Measurements from ENCODE around the gene TPP1. TPM values are rescaled to one million over a fixed set of nuclear protein-coding genes. Genes with fewer than 3 reads are reported as not detected.

The TPP1 gene
- total and polyA plus RNA-seq, 9 of the 15 experiments (the other 6 are each of a cell fraction or from before 2014, with no cell fraction given), result 7.5 to 75.8 (median 15.7) TPM

- TF ChIP-seq, protein P1, sequence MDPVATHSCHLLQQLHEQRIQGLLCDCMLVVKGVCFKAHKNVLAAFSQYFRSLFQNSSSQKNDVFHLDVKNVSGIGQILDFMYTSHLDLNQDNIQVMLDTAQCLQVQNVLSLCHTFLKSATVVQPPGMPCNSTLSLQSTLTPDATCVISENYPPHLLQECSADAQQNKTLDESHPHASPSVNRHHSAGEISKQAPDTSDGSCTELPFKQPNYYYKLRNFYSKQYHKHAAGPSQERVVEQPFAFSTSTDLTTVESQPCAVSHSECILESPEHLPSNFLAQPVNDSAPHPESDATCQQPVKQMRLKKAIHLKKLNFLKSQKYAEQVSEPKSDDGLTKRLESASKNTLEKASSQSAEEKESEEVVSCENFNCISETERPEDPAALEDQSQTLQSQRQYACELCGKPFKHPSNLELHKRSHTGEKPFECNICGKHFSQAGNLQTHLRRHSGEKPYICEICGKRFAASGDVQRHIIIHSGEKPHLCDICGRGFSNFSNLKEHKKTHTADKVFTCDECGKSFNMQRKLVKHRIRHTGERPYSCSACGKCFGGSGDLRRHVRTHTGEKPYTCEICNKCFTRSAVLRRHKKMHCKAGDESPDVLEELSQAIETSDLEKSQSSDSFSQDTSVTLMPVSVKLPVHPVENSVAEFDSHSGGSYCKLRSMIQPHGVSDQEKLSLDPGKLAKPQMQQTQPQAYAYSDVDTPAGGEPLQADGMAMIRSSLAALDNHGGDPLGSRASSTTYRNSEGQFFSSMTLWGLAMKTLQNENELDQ (CRISPR knock-in tag; IDR thresholded peaks at IDR 0.05; ENCODE audit: borderline replicate concordance), result 0 out of 2 replicates have a peak, but pooled peaks have one; percentile 69
- TF ChIP-seq PBX2 (CRISPR knock-in tag; IDR thresholded peaks at IDR 0.05; ENCODE audit: low read depth), result no peak
- TF ChIP-seq PBX2 (tag; conservative IDR thresholded peaks at IDR 0.05; ENCODE audit: low read depth), result no peak; the same call in 1 of the 2 replicates
- TF ChIP-seq DMBX1 (CRISPR knock-in tag; IDR thresholded peaks at IDR 0.05; ENCODE audit: borderline replicate concordance), result no peak
- peak; percentile 92 for TF ChIP-seq MAX (CRISPR knock-in tag; IDR thresholded peaks at IDR 0.05)
- TF ChIP-seq, protein P2, sequence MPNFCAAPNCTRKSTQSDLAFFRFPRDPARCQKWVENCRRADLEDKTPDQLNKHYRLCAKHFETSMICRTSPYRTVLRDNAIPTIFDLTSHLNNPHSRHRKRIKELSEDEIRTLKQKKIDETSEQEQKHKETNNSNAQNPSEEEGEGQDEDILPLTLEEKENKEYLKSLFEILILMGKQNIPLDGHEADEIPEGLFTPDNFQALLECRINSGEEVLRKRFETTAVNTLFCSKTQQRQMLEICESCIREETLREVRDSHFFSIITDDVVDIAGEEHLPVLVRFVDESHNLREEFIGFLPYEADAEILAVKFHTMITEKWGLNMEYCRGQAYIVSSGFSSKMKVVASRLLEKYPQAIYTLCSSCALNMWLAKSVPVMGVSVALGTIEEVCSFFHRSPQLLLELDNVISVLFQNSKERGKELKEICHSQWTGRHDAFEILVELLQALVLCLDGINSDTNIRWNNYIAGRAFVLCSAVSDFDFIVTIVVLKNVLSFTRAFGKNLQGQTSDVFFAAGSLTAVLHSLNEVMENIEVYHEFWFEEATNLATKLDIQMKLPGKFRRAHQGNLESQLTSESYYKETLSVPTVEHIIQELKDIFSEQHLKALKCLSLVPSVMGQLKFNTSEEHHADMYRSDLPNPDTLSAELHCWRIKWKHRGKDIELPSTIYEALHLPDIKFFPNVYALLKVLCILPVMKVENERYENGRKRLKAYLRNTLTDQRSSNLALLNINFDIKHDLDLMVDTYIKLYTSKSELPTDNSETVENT (CRISPR knock-in tag; IDR thresholded peaks at IDR 0.05), result peak; percentile 96
- peak; percentile 35; the same call in 1 of the 2 replicates for TF ChIP-seq KLF13 (tag; IDR thresholded peaks at IDR 0.05; ENCODE audit: borderline replicate concordance, low read depth)
- TF ChIP-seq TFAM (CRISPR knock-in tag; conservative IDR thresholded peaks at IDR 0.05), result no peak
- TF ChIP-seq ZNF444 (CRISPR knock-in tag; IDR thresholded peaks at IDR 0.05), result no peak
- 0 out of 2 replicates have a peak, but pooled peaks have one; percentile 7 for TF ChIP-seq SMARCA4 (IDR thresholded peaks at IDR 0.05)
- peak; percentile 94 for TF ChIP-seq SNIP1 (IDR thresholded peaks at IDR 0.05; ENCODE audit: low read depth)
- TF ChIP-seq NFE2L1 (tag; IDR thresholded peaks at IDR 0.05; ENCODE audit: borderline replicate concordance, low read depth), result no peak
- TF ChIP-seq ZBTB2 (IDR thresholded peaks at IDR 0.05), result peak; percentile 31; the same call in 1 of the 2 replicates
- no peak; the same call in 1 of the 2 replicates for TF ChIP-seq TEAD4 (IDR thresholded peaks at IDR 0.05; ENCODE audit: low read length)
- no peak for TF ChIP-seq TEAD4 (CRISPR knock-in tag; IDR thresholded peaks at IDR 0.05; ENCODE audit: borderline replicate concordance)
- peak; percentile 48 for TF ChIP-seq POLR2B (IDR thresholded peaks at IDR 0.05; ENCODE audit: low read depth, partially characterized antibody)
Measured at GRCh38 chr11:6603287-6604080, 15.7 kb downstream of the TPP1 start, which contains the start of the genes ILK and RRP8 (continued).

Measured in K562 (cell line).